Cardiac muscle cell (in vitro differentiated cells and primary cell): ENCODE data around the gene LUZP1. TPM values are rescaled to one million over a fixed set of nuclear protein-coding genes. Genes with fewer than 3 reads are reported as not detected.

ENCODE experiments used
- DNase-seq, 2 donors: peaks; one replicate each; pipeline versions ENCODE4 v3.0.0 to v3.0.0-alpha.2; 2010 to 2017; ENCODE audit warnings: low read depth in 1 of 2, low spot score in 1 of 2
- H3K27ac ChIP-seq: fragments of 200-600 bp; sonication (generic); 2 replicates; pipeline ENCODE4 v1.5.1; 2016
- H3K27me3 ChIP-seq: fragments of 200-600 bp; sonication (generic); 2 replicates; pipeline ENCODE4 v1.6.0; 2016; ENCODE audit warnings: control low read depth
- H3K36me3 ChIP-seq: fragments of 200-600 bp; sonication (generic); 2 replicates; pipeline ENCODE4 v1.5.1; 2016; ENCODE audit warnings: control low read depth
- H3K4me1 ChIP-seq: fragments of 200-600 bp; sonication (generic); 2 replicates; pipeline ENCODE4 v1.8.1; 2017; ENCODE audit warnings: low read depth, mild to moderate bottlenecking, mixed run types
- H3K4me3 ChIP-seq: fragments of 200-600 bp; sonication (generic); 2 replicates; pipeline ENCODE4 v1.5.1; 2016; ENCODE audit warnings: mild to moderate bottlenecking
- H3K9me3 ChIP-seq: fragments of 200-600 bp; sonication (generic); 2 replicates; pipeline ENCODE4 v1.5.1; 2017; ENCODE audit warnings: low read depth, mild to moderate bottlenecking, control low read depth
- polyA plus RNA-seq: library from polyadenylated mRNA; unstranded; fragments of >200 nt; fragmentation: Nextera tagmentation; extraction: Ambion mirVana; gene quantifications from 2 replicates; pipeline ENCODE4 v1.2.1, GENCODE V29; 2016
- total RNA-seq: library from RNA; depleted of rRNA; stranded (reverse); fragments of >200 nt; gene quantifications from 2 replicates; pipeline ENCODE4 v1.2.3, GENCODE V29; 2016
- TF ChIP-seq, protein P1 (sequence below): IDR thresholded peaks from 2 replicates; pipeline ENCODE4 v1.5.1; 2012; ENCODE audit warnings: low read depth, mild to moderate bottlenecking, low read length

The LUZP1 gene
- total and polyA plus RNA-seq, 2 experiments from 2014 or later: 26.6 to 35.2 TPM

DNA sequence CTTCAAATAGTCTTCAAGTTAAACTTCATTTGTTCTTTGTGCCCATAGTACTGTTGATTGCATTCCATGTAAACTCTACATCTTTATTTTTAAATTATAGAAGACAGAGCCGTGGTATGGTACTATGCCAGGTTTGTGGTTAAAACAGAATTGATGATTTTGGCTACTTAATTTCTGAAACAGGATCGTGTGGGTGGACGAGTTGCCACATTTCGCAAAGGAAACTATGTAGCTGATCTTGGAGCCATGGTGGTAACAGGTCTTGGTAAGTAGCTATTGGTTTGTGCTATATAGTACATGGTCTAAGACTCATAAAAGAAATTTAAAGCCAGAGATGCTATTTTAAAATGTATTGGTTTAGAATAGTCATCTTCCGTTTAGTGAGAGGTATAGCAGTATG lies 111.4 kb downstream of the LUZP1 start:
- Histone ChIP-seq H3K36me3 (peaks cover 81% of the 10 kb centered on the region), H3K4me1 (no peaks in the 10 kb centered on the region)
- TF ChIP-seq, protein P1, sequence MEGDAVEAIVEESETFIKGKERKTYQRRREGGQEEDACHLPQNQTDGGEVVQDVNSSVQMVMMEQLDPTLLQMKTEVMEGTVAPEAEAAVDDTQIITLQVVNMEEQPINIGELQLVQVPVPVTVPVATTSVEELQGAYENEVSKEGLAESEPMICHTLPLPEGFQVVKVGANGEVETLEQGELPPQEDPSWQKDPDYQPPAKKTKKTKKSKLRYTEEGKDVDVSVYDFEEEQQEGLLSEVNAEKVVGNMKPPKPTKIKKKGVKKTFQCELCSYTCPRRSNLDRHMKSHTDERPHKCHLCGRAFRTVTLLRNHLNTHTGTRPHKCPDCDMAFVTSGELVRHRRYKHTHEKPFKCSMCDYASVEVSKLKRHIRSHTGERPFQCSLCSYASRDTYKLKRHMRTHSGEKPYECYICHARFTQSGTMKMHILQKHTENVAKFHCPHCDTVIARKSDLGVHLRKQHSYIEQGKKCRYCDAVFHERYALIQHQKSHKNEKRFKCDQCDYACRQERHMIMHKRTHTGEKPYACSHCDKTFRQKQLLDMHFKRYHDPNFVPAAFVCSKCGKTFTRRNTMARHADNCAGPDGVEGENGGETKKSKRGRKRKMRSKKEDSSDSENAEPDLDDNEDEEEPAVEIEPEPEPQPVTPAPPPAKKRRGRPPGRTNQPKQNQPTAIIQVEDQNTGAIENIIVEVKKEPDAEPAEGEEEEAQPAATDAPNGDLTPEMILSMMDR: no peak

DNA sequence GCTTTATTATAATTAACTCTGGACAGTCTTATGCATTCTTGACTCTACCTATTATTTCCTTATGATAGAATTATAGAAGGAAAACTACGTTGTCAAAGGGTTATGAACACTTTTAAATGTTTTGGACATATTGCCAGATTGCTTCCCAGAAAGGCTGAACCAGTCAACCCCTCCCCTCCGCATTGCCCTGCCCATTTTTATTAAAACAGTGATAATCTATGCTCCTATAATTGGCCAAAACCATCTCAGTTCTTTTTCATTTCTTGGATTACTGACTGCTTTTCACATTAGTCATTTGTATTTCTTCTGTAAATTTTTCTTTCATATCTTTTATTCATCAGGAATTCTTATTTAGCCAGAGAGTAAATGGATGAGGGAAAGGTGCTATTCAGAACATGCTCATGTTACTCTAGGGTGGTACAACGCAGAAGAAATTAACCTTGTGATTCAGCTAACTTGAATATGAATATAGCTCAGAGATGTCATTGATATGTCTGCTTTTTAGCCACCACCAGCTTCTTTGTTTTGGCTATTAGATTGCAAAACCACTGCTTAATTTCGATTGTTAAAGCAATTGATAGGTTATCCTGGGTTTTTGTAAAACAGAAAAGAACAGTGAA lies 117.3 kb downstream of the LUZP1 start:
- Histone ChIP-seq H3K4me1 (peaks cover 5% of the 10 kb centered on the region), H3K4me3 (no peak overlapping the region), H3K27ac (no peak overlapping the region), H3K36me3 (peaks cover 36% of the 10 kb centered on the region), H3K27me3 (no peaks in the 10 kb centered on the region), H3K9me3 (no peaks in the 10 kb centered on the region)
- DNase-seq: no peak
- TF ChIP-seq, protein P1: no peak

More for the DNA sequence above, 111.4 kb downstream of the LUZP1 start:
- Histone ChIP-seq H3K4me3 (no peak overlapping the region), H3K27ac (no peak overlapping the region), H3K27me3 (no peaks in the 10 kb centered on the region), H3K9me3 (no peaks in the 10 kb centered on the region)
- DNase-seq: no peak

DNA sequence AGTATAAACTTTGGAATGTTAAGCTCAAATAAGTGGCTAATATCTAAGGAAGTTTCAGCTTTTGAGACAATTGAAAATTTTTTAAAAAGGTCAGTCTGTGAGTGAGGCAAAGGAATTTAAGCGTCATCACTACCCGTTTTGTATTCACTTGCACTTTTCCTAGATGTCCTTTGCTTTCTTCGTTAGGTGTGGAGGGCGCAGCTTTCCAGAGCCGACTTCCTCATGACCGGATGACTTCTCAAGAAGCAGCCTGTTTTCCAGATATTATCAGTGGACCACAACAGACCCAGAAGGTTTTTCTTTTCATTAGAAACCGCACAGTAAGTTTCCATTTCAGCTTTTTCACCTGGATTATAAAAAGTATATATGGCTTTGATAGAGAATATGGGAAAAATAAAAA lies 118.5 kb downstream of the LUZP1 start:
- Histone ChIP-seq H3K9me3 (no peaks in the 10 kb centered on the region), H3K27me3 (no peaks in the 10 kb centered on the region), H3K36me3 (peaks cover 25% of the 10 kb centered on the region), H3K4me3 (no peak overlapping the region), H3K27ac (no peak overlapping the region), H3K4me1 (peaks cover 12% of the 10 kb centered on the region)
- no peak for DNase-seq
- TF ChIP-seq, protein P1: no peak

DNA sequence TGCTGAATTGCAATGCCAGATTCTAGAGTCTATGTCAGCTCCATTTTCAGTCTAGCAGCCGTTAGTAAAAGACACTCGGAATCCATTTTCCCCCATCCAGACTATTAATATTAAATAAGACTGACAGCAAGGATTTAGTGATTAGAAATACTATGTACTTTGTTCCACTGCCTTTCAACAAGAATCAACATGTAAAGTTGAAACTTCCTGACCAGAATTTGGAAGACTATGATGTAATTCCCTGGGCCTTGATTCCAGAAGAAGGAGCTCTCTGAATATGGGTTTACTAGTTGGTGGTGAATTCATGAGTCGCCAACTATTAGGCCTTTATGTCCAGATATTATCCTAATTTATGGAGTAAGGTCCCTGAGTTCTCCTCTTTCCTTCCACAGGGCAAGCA lies 124.6 kb downstream of the LUZP1 start:
- TF ChIP-seq, protein P1: no peak
- peak overlapping the region; percentile 77 for H3K27ac ChIP-seq

DNA sequence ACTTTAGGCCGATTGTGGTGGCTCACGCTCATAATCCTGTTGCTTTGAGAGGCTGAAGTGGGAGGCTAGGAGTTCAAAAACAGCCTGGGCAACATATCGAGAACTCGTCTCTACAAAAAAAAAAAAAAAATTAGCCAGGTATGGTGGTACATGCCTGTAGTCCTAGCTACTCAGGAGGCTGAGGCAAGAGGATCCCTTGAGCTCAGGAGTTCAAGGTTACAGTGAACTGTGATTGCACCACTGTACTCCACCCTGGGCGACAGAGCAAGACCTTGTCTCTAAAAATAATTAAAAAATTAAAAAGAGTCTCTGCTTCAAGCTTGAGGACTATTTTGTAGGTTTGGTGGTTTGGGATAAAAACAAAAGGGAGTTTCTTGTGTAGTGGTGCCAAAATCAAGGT lies 128.1 kb downstream of the LUZP1 start:
- no peaks in the 10 kb centered on the region for H3K9me3 ChIP-seq
- H3K4me1 ChIP-seq: peaks cover 29% of the 10 kb centered on the region
- H3K27me3 ChIP-seq: no peaks in the 10 kb centered on the region
- DNase-seq: no peak
- no peaks in the 10 kb centered on the region for H3K36me3 ChIP-seq
- H3K27ac ChIP-seq: no peak overlapping the region
- TF ChIP-seq, protein P1: no peak
- no peak overlapping the region for H3K4me3 ChIP-seq

More for the DNA sequence above, 124.6 kb downstream of the LUZP1 start:
- Histone ChIP-seq H3K9me3 (no peaks in the 10 kb centered on the region), H3K4me3 (no peak overlapping the region), H3K4me1 (peaks cover 27% of the 10 kb centered on the region), H3K36me3 (no peaks in the 10 kb centered on the region), H3K27me3 (no peaks in the 10 kb centered on the region)
- no peak for DNase-seq
